Medulla oblongata (tissue), 1 donor: ENCODE results near the gene C17orf107.
"Not testable (repeated sequence)": the region's sequence is repeated elsewhere in the genome, so short reads cannot be mapped to it uniquely, and the experiment has no call there.

ENCODE experiments used
- DNase-seq: peaks from one replicate; pipeline ENCODE4 v3.0.0-alpha.2; 2015; ENCODE audit errors: extremely low spot score

Gene C17orf107

GRCh38 chr17:4900231-4901107 is 1.1 kb downstream of the C17orf107 start:
- no peak for DNase-seq

GRCh38 chr17:4901108-4901647 is 1.8 kb downstream of the C17orf107 start:
- no peak for DNase-seq

GRCh38 chr17:4901648-4902344 is 2.5 kb downstream of the C17orf107 start:
- peak; percentile 62 for DNase-seq

GRCh38 chr17:4902540-4902939 is 3.2 kb downstream of the C17orf107 start:
- no peak for DNase-seq

- peak; percentile 87 for DNase-seq
Observed at GRCh38 chr17:4903051-4903818, 3.9 kb downstream of the C17orf107 start, which contains the start of gene CHRNE. TSS of gene CHRNE (minus strand) at chr17:4903098. CDS start at chr17:4903063, 35 bp downstream.

- not testable (repeated sequence) for DNase-seq
Observed at GRCh38 chr17:4906642-4907041, 7.3 kb downstream of the C17orf107 start.

- no peak for DNase-seq
Observed at GRCh38 chr17:4908301-4908700, 9.0 kb downstream of the C17orf107 start.

GRCh38 chr17:4908711-4909496 is 9.6 kb downstream of the C17orf107 start:
- DNase-seq, result peak; percentile 92

GRCh38 chr17:4913994-4914393 is 14.7 kb downstream of the C17orf107 start:
- no peak for DNase-seq

- DNase-seq, result not testable (repeated sequence)
Observed at GRCh38 chr17:4914551-4914950, 15.2 kb downstream of the C17orf107 start.

- DNase-seq, result no peak
Observed at GRCh38 chr17:4919511-4920047, 20.2 kb downstream of the C17orf107 start.

- DNase-seq, result no peak
Observed at GRCh38 chr17:4920351-4921048, 21.2 kb downstream of the C17orf107 start.

- DNase-seq, result no peak
Observed at GRCh38 chr17:4921320-4921719, 22.0 kb downstream of the C17orf107 start.

- DNase-seq, result not testable (repeated sequence)
Observed at GRCh38 chr17:4926577-4927335, 27.4 kb downstream of the C17orf107 start.

- no peak for DNase-seq
Observed at GRCh38 chr17:4928881-4929280, 29.5 kb downstream of the C17orf107 start.

- no peak for DNase-seq
Observed at GRCh38 chr17:4931963-4932362, 32.6 kb downstream of the C17orf107 start, which contains the start of gene GP1BA. TSS of gene GP1BA (plus strand) at chr17:4932277. CDS start at chr17:4932605, 328 bp downstream.

- no peak for DNase-seq
Observed at GRCh38 chr17:4932756-4933155, 33.4 kb downstream of the C17orf107 start.

- no peak for DNase-seq
Observed at GRCh38 chr17:4933646-4934045, 34.3 kb downstream of the C17orf107 start.
